Vagina (tissue), 2 donors: Measurements from ENCODE around the gene PTDSS2. TPM values are rescaled to one million over a fixed set of nuclear protein-coding genes. Genes with fewer than 3 reads are reported as not detected.
A peak's percentile ranks its signal among the peaks of the same experiment; 100 is the strongest.

Source experiments
- DNase-seq, 2 donors: peaks; one replicate each; pipeline ENCODE4 v3.0.0-alpha.2; 2017; ENCODE audit errors: extremely low spot score in 2 of 2
- H3K27ac ChIP-seq: fragments of 200-600 bp; sonication (generic); one replicate; pipeline ENCODE4 v1.5.1; 2019
- H3K27me3 ChIP-seq: fragments of 200-600 bp; sonication (generic); one replicate; pipeline ENCODE4 v1.5.1; 2019
- H3K36me3 ChIP-seq, 2 donors: fragments of 200-600 bp; sonication (generic); one replicate each; pipeline ENCODE4 v1.5.1; 2017 to 2019
- H3K4me1 ChIP-seq: fragments of 200-600 bp; sonication (generic); one replicate; pipeline ENCODE4 v1.5.1; 2019
- H3K4me3 ChIP-seq, 2 donors: fragments of 200-600 bp; sonication (generic); 1 replicate in 1 of 2; 2 replicates in 1 of 2; pipeline ENCODE4 v1.5.1; 2016 to 2019
- H3K9me3 ChIP-seq: fragments of 200-600 bp; sonication (generic); one replicate; pipeline ENCODE4 v1.5.1; 2019
- CTCF ChIP-seq, 3 experiments: fragments of 450-650 bp in 2 of 3; fragments of 200-600 bp in 1 of 3; sonication (generic) in 1 of 3; IDR thresholded peaks; one replicate each; pipeline ENCODE4 v1.5.1; 2017 to 2019; ENCODE audit warnings: antibody characterized with exemption in 3 of 3, mild to moderate bottlenecking in 2 of 3, moderate library complexity in 2 of 3
- POLR2A ChIP-seq, 2 donors: fragments of 450-650 bp; IDR thresholded peaks; one replicate each; pipeline ENCODE4 v1.6.1; 2017; ENCODE audit warnings: antibody characterized with exemption in 2 of 2, mild to moderate bottlenecking in 2 of 2, moderate library complexity in 2 of 2
- POLR2AphosphoS5 ChIP-seq, 2 donors: sonication (generic); formaldehyde crosslinking; IDR thresholded peaks; one replicate each; pipeline ENCODE4 v1.9.0; 2017; ENCODE audit warnings: antibody characterized with exemption in 2 of 2, mild to moderate bottlenecking in 2 of 2, low read depth in 1 of 2; ENCODE audit not compliant: insufficient read depth in 1 of 2
- intact Hi-C: fragments of 100-400 bp; cut with DNase I; formaldehyde crosslinking; loops from one replicate; pipeline ENCODE4 v1.15.1; 2023
- total RNA-seq: library from RNA; depleted of rRNA; stranded (reverse); fragments of >200 nt; gene quantifications from one replicate; pipeline ENCODE4 v1.2.3, GENCODE V29; 2016

PTDSS2 gene
- total RNA-seq, 1 donor from 2014 or later: 36.1 TPM

- TF ChIP-seq POLR2AphosphoS5 (IDR thresholded peaks at IDR 0.05; ENCODE audit: insufficient read depth in 1 of 2, low read depth in 1 of 2) (peak in 1 of 2 donors; percentile 21), POLR2A (IDR thresholded peaks at IDR 0.05) (no peak), CTCF (IDR thresholded peaks at IDR 0.05) (no peak)
- no peak overlapping the region for H3K4me3 ChIP-seq
- intact Hi-C loops: no loop called here
Measured at GRCh38 chr11:460331-461199, 10.5 kb downstream of the PTDSS2 start.

GRCh38 chr11:461626-462025 lies 11.5 kb downstream of the PTDSS2 start:
- no peaks in the 10 kb centered on the region for H3K9me3 ChIP-seq
- no peak for TF ChIP-seq POLR2A (IDR thresholded peaks at IDR 0.05)
- no peak for TF ChIP-seq POLR2AphosphoS5 (IDR thresholded peaks at IDR 0.05; ENCODE audit: insufficient read depth in 1 of 2, low read depth in 1 of 2)
- no peak for TF ChIP-seq CTCF (IDR thresholded peaks at IDR 0.05)
- H3K27me3 ChIP-seq: no peaks in the 10 kb centered on the region
- peaks cover 0 to 11% of the 10 kb centered on the region in 2 donors for H3K36me3 ChIP-seq
- H3K4me3 ChIP-seq: no peak overlapping the region
- DNase-seq: no peak
- intact Hi-C loops: no loop called here
- H3K4me1 ChIP-seq: peaks cover 6% of the 10 kb centered on the region
- no peak overlapping the region for H3K27ac ChIP-seq

More at GRCh38 chr11:460331-461199, 10.5 kb downstream of the PTDSS2 start:
- Histone ChIP-seq H3K36me3 (peaks cover 0 to 11% of the 10 kb centered on the region in 2 donors), H3K27ac (no peak overlapping the region), H3K4me1 (peaks cover 6% of the 10 kb centered on the region), H3K9me3 (no peaks in the 10 kb centered on the region), H3K27me3 (no peaks in the 10 kb centered on the region)
- DNase-seq: no peak

GRCh38 chr11:462107-462890 lies 12.2 kb downstream of the PTDSS2 start:
- Histone ChIP-seq H3K27ac (no peak overlapping the region), H3K27me3 (no peaks in the 10 kb centered on the region), H3K4me3 (no peak overlapping the region), H3K9me3 (no peaks in the 10 kb centered on the region), H3K36me3 (peaks cover 0 to 11% of the 10 kb centered on the region in 2 donors), H3K4me1 (peaks cover 6% of the 10 kb centered on the region)
- DNase-seq: no peak
- TF ChIP-seq POLR2AphosphoS5 (IDR thresholded peaks at IDR 0.05; ENCODE audit: insufficient read depth in 1 of 2, low read depth in 1 of 2) (no peak), CTCF (IDR thresholded peaks at IDR 0.05) (no peak), POLR2A (IDR thresholded peaks at IDR 0.05) (no peak)
- intact Hi-C loops: no loop called here

GRCh38 chr11:464316-464715 lies 14.2 kb downstream of the PTDSS2 start:
- H3K4me3 ChIP-seq: no peak overlapping the region
- peaks cover 0 to 11% of the 10 kb centered on the region in 2 donors for H3K36me3 ChIP-seq
- H3K4me1 ChIP-seq: peaks cover 6% of the 10 kb centered on the region
- no peak overlapping the region for H3K27ac ChIP-seq
- no peaks in the 10 kb centered on the region for H3K9me3 ChIP-seq
- no peak for TF ChIP-seq POLR2A (IDR thresholded peaks at IDR 0.05)
- no peak for TF ChIP-seq POLR2AphosphoS5 (IDR thresholded peaks at IDR 0.05; ENCODE audit: insufficient read depth in 1 of 2, low read depth in 1 of 2)
- TF ChIP-seq CTCF (IDR thresholded peaks at IDR 0.05): no peak
- no peaks in the 10 kb centered on the region for H3K27me3 ChIP-seq
- DNase-seq: no peak
- intact Hi-C loops: no loop called here
